Erythroblast (primary cell): Measurements from ENCODE around the gene MGAT4A.

Experiments used
- DNase-seq, 2 experiments: peaks; one replicate each; lab custom pipeline; 2025; lab: John Stamatoyannopoulos, UW
- GATA1 ChIP-seq: IDR thresholded peaks from 2 replicates; pipeline ENCODE4 v1.6.1; 2011; ENCODE audit warnings: low read depth, mild to moderate bottlenecking, control low read depth, low read length, moderate library complexity
- POLR2A ChIP-seq: IDR thresholded peaks from 2 replicates; pipeline ENCODE4 v1.6.1; 2011; ENCODE audit warnings: mild to moderate bottlenecking, low read length

Gene MGAT4A

GRCh38 chr2:98709535-98709934 is 21.4 kb downstream of the MGAT4A start:
- TF ChIP-seq GATA1 = no peak
- no peak for TF ChIP-seq POLR2A
- no peak for DNase-seq

- TF ChIP-seq POLR2A = no peak
- DNase-seq = no peak
Observed at GRCh38 chr2:98708396-98709186, 22.3 kb downstream of the MGAT4A start.

- no peak for DNase-seq
- TF ChIP-seq POLR2A (no peak), GATA1 (no peak)
Observed at GRCh38 chr2:98706591-98706990, 24.3 kb downstream of the MGAT4A start.

- no peak for TF ChIP-seq POLR2A
- TF ChIP-seq GATA1 = no peak
- DNase-seq = no peak
Observed at GRCh38 chr2:98705333-98705617, 25.7 kb downstream of the MGAT4A start.

- no peak for DNase-seq
- TF ChIP-seq POLR2A = no peak
- no peak for TF ChIP-seq GATA1
Observed at GRCh38 chr2:98704499-98705332, 26.2 kb downstream of the MGAT4A start.

- TF ChIP-seq GATA1 (no peak), POLR2A (no peak)
- no peak for DNase-seq
Observed at GRCh38 chr2:98703738-98704137, 27.2 kb downstream of the MGAT4A start.

- DNase-seq = no peak
- TF ChIP-seq GATA1 (no peak), POLR2A (no peak)
Observed at GRCh38 chr2:98702858-98703620, 27.9 kb downstream of the MGAT4A start.

- no peak for DNase-seq
- TF ChIP-seq POLR2A (no peak), GATA1 (no peak)
Observed at GRCh38 chr2:98702127-98702802, 28.7 kb downstream of the MGAT4A start.

GRCh38 chr2:98701230-98701629 is 29.7 kb downstream of the MGAT4A start:
- DNase-seq = no peak
- TF ChIP-seq GATA1 (no peak), POLR2A (no peak)

- TF ChIP-seq POLR2A = no peak
- TF ChIP-seq GATA1 = no peak
- no peak for DNase-seq
Observed at GRCh38 chr2:98698896-98699295, 32.0 kb downstream of the MGAT4A start.

- no peak for DNase-seq
- TF ChIP-seq POLR2A (no peak), GATA1 (no peak)
Observed at GRCh38 chr2:98697651-98698337, 33.1 kb downstream of the MGAT4A start.

GRCh38 chr2:98696200-98696599 is 34.7 kb downstream of the MGAT4A start:
- no peak for TF ChIP-seq GATA1
- no peak for TF ChIP-seq POLR2A
- DNase-seq = no peak

GRCh38 chr2:98695255-98695654 is 35.7 kb downstream of the MGAT4A start:
- TF ChIP-seq POLR2A = no peak
- TF ChIP-seq GATA1 = no peak
- DNase-seq = no peak

GRCh38 chr2:98693477-98693876 is 37.5 kb downstream of the MGAT4A start:
- TF ChIP-seq POLR2A = no peak
- TF ChIP-seq GATA1 = no peak
- DNase-seq = no peak
